Measurements from ENCODE around the gene PBX4.

PBX4 gene

GRCh38 chr19:19661675-19662251 lies 43.3 kb upstream of the PBX4 start:
- TF ChIP-seq CTCF (IDR thresholded peaks at IDR 0.05), result no peak
- H3K4me1 ChIP-seq (ENCODE audit: control insufficient read depth in 1 of 2, insufficient read depth in 1 of 2, low read depth in 1 of 2, low read length in 1 of 2), result peaks cover 18 to 23% of the 10 kb centered on the region in 2 experiments
- H3K4me3 ChIP-seq (ENCODE audit: low read depth in 1 of 2, low read length in 1 of 2), result peak overlapping the region in 1 of 2 experiments; percentile 8
- H3K9me3 ChIP-seq, result no peaks in the 10 kb centered on the region
- H3K27ac ChIP-seq, result peak overlapping the region; percentile 97
- H3K36me3 ChIP-seq, result peaks cover 33% of the 10 kb centered on the region
- H3K27me3 ChIP-seq, result no peaks in the 10 kb centered on the region

GRCh38 chr19:19661141-19661674 lies 42.7 kb upstream of the PBX4 start:
- H3K27ac ChIP-seq, result no peak overlapping the region

GRCh38 chr19:19659646-19660245 lies 41.3 kb upstream of the PBX4 start:
- Histone ChIP-seq H3K27me3 (no peaks in the 10 kb centered on the region), H3K4me3 (ENCODE audit: low read depth in 1 of 2, low read length in 1 of 2) (no peak overlapping the region), H3K27ac (no peak overlapping the region), H3K36me3 (peaks cover 53% of the 10 kb centered on the region), H3K9me3 (no peaks in the 10 kb centered on the region), H3K4me1 (ENCODE audit: control insufficient read depth in 1 of 2, insufficient read depth in 1 of 2, low read depth in 1 of 2, low read length in 1 of 2) (peaks cover 18 to 23% of the 10 kb centered on the region in 2 experiments)
- TF ChIP-seq CTCF (IDR thresholded peaks at IDR 0.05), result no peak

More at GRCh38 chr19:19661141-19661674, 42.7 kb upstream of the PBX4 start:
- Histone ChIP-seq H3K9me3 (no peaks in the 10 kb centered on the region), H3K4me1 (ENCODE audit: control insufficient read depth in 1 of 2, insufficient read depth in 1 of 2, low read depth in 1 of 2, low read length in 1 of 2) (peaks cover 18 to 23% of the 10 kb centered on the region in 2 experiments), H3K4me3 (ENCODE audit: low read depth in 1 of 2, low read length in 1 of 2) (no peak overlapping the region), H3K36me3 (peaks cover 38% of the 10 kb centered on the region), H3K27me3 (no peaks in the 10 kb centered on the region)
- TF ChIP-seq CTCF (IDR thresholded peaks at IDR 0.05), result no peak

GRCh38 chr19:19657397-19657783 lies 38.9 kb upstream of the PBX4 start:
- H3K4me1 ChIP-seq (ENCODE audit: control insufficient read depth in 1 of 2, insufficient read depth in 1 of 2, low read depth in 1 of 2, low read length in 1 of 2), result peaks cover 9 to 11% of the 10 kb centered on the region in 2 experiments
- no peak for TF ChIP-seq CTCF (IDR thresholded peaks at IDR 0.05)
- no peak overlapping the region for H3K4me3 ChIP-seq (ENCODE audit: low read depth in 1 of 2, low read length in 1 of 2)
- H3K27me3 ChIP-seq, result no peaks in the 10 kb centered on the region
- H3K27ac ChIP-seq, result no peak overlapping the region
- H3K9me3 ChIP-seq, result no peaks in the 10 kb centered on the region
- H3K36me3 ChIP-seq, result peaks cover 76% of the 10 kb centered on the region

GRCh38 chr19:19656451-19657396 lies 38.2 kb upstream of the PBX4 start:
- H3K9me3 ChIP-seq, result no peaks in the 10 kb centered on the region
- no peak overlapping the region for H3K27ac ChIP-seq
- H3K36me3 ChIP-seq, result peaks cover 83% of the 10 kb centered on the region
- TF ChIP-seq CTCF (IDR thresholded peaks at IDR 0.05), result no peak
- H3K27me3 ChIP-seq, result no peaks in the 10 kb centered on the region
- no peak overlapping the region for H3K4me3 ChIP-seq (ENCODE audit: low read depth in 1 of 2, low read length in 1 of 2)
- peaks cover 3 to 4% of the 10 kb centered on the region in 2 experiments for H3K4me1 ChIP-seq (ENCODE audit: control insufficient read depth in 1 of 2, insufficient read depth in 1 of 2, low read depth in 1 of 2, low read length in 1 of 2)

Data from neutrophil (primary cell).